ENCODE data around the gene TIMM10.

Gene TIMM10, protein sequence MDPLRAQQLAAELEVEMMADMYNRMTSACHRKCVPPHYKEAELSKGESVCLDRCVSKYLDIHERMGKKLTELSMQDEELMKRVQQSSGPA

GRCh38 chr11:57530596-57531507 is at the start of gene TIMM10:
Gene TIMM10 (minus strand): TSS chr11:57530754. CDS start chr11:57530189, 565 bp downstream.
- peak; percentile 90 for DNase-seq

DNA sequence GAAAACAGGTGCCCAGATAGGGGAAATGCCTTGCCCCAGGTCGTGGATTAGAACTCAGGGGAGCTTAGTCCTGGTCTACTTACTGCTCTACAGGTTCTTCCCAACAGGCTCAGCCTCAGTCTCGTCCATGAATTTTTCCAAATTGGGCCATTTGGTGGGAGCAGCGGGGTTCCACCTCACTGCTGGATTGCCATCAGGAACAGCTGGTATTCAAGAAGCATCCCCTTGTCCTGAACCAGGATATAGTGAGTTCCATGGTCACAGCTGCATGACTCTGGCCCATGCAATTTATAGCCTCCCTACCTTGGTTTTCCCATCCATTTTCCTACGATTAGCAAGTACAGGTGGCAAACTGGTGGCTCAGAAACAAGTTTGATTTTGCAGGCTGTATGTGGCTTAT is 43.5 kb upstream of the TIMM10 start:
- no peak for DNase-seq

GRCh38 chr11:57571606-57572005 is 41.1 kb upstream of the TIMM10 start:
- no peak for DNase-seq

DNA sequence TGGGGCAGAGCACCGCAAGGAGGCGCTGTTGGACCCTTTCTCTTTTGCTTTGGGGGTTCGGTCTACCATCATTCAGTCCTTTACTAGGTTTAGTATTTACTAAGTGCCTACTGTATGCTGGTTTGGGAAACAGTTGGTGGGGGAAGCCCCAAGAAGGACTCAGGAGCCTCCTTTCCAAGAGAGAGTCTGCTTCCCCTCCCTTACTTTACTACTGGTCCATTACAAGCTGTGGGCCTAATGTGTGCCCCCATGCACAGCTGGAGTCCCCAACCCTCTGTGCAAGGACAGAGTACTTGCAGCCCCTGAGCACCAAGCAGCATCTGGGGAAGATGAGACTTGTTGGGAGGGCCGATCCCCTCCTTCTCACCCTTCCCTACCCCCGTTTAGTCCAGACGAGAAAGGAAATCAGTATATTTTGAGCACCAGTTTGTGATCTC is 37.8 kb upstream of the TIMM10 start:
- DNase-seq = no peak

DNA sequence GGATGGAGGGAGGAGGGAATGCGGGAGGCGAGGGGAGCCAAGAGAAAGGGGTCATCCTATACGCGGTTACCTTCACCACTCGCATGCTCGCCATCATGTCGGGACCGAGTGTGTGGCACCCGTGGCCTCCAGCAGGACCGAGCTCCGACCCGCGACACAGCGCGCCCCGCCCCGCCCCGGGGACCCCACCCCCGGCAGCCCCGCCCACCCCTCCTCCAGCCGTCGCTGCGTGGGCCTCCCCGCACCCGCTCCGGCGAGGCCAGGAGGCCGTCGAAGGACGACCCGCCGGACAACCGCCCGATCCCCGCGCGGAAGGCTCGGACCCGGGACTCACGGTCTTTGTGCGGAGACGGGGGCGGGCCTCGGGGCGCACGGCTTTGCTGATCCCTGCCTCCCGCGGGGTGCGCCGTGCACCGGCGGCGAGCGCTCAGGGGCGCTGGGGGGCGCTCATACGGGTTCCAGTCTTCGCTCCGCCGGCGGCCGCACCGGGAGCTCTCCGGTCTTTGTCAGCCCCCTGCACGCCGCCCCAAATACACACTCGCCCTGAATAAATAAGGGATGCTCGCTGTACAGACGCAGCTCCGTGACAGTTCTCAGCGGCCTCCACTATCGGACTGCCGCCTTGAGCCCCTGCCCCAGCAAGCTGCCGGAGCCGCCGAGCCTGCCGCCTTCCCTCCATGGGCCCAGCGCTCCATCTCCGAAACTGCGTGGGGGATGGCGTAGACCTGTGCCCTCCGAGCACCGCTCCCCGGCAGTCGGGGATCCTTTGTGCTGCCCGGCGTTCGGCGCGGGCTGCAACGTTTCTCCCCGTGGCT is 37.2 kb upstream of the TIMM10 start, which contains the start of gene UBE2L6:
Gene UBE2L6 (minus strand): TSS at position 158 of the 815 bp plus-strand sequence. CDS start 61 bp downstream, at position 97.
- DNase-seq = peak; percentile 89

DNA sequence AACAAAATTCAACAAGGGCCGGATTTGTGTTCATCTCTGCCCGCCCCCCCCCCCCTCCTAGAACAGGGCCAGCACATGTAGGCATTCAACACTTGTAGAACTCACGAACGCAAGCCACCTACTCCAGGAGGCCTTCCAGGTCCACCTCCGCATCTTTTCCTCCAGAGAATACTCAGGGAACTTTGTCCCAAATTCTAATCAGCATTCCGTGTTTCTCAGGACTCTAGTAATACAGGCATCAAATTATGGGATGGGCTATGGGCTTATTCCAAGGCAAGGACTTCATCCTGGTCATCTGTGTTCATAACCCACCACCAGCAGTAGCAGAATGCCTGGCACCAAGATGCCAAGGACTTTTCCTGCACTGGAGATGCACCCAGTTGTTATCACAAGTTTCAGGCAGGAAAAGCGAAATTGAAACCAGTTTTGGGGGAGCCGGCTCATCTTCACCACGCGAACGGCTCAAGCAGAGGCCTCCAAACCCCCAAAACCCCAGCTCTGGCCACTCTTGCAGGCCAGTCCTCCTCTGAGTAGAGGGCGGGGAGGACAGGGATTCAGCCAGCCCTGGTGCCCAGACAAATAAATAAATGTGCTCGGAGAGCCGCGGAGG is 36.5 kb upstream of the TIMM10 start:
- DNase-seq = no peak

DNA sequence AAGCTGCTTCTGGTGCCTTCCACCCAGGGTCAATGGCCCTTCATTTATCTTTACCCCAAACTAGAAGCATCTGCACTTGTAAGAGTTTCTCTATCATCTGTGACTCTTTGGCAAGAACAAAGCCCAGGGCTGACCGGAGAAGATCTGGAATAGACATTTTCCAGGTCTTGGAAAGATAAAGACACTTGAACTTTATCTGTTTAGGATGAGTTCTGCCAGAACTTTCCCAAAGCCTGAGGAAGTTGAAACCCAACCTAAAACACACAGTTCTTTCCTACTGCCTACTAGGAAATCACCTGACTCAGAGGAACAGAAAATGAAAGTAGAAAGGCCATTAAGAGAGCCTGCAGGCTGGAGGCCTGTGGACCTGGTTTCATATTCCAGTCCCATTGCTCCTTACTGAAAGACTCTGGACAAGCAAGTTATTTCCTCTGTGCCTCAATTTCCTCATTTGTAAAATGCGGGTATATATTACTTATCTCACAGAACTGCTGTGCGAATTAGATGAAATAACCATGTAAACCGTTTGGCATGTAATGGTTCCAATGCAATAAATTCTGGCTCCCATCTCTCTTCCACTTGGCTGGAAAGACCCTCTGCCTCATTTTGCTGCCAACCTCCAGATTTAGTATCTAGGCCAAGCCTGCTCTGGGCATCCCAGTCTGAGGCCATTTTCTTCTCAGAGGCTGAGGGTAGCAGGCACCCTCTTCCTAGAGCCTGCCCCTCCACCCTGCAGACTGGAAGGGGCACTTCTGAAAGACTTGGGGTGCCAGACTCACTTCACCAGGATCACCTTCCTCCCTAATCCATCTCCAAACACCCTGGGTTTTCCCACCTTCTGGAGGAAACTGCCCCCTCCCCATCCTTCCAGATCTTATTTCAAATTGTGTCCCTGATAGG is 35.7 kb upstream of the TIMM10 start:
- DNase-seq = no peak

- no peak for DNase-seq
Measured at GRCh38 chr11:57562596-57562995, 32.0 kb upstream of the TIMM10 start.

GRCh38 chr11:57560146-57560545 is 29.6 kb upstream of the TIMM10 start:
- no peak for DNase-seq

GRCh38 chr11:57556041-57556440 is 25.5 kb upstream of the TIMM10 start:
- DNase-seq = no peak

DNA sequence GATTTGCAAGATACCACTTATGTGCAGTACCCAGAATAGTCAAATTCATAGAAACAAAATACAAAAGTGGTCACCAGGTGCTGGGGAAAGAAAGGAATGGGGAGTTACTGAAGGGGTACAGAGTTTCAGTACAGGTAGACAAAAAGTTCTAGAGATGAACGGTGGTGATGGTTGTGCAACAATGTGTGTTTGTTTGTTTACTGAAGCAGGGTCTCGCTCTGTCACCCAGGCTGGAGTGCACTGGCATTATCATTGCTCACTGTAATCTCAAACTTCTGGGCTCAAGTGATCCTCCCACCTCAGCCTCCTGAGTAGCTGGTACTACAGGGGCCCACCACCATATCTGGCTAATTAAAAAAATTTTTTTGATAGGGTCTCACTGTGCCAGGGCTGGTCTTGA is 24.8 kb upstream of the TIMM10 start:
- DNase-seq = no peak

DNA sequence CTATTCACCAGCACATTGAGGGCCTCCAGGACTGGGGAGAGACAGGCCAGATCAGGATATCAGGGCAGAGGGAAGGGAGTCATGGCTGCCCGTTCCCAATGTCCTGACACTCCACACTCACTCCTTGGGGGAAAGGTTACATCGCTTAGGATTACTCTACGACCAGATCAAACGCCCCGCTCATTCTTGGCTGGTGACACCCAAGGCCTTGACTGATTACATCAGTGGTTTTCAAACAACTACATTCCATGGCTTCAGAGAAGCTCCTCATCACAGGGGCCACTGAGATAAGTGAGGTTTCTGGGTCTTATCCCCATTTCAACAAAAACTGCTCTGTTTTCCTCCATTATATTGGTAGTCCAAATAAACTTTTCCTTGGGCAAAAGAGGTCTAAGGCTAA is 21.9 kb upstream of the TIMM10 start:
- DNase-seq = no peak

DNA sequence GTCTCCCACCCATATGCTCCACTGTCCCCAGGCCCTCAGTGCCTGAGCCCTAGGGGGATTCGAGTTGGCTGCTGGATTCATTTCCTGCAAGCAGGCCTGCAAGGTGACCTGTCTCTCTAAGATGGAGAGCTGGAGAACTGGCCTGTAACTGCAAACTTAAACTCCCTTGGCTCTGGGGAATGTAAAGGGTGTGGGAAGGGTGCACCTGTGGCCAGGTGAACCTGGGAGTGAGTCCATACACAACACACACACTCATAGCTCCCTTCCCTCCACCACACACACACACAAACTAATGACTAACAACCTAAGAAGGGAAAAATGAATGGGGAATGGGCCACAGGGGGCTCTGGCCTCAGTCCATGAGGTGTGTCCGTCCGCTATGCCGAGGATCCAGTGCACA is 21.4 kb upstream of the TIMM10 start:
- DNase-seq = no peak

DNA sequence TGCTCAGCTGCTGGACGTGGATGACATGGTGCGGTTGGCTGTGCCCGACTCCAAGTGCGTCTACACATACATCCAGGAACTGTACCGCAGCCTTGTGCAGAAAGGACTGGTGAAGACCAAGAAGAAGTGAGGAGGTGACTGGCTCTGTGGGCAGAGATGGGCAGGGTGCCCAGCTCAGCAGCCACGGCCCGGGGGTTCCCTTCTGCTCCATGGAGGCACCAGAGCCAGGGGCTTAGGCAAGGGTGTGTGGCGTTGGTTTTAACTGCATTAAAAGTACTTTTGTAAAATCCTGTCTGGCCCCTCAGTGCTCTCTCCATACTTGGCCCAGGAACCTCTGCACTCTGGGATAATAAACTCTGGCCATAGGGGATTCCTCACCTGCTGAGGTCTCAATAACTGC is 19.4 kb upstream of the TIMM10 start:
- DNase-seq = no peak

- no peak for DNase-seq
Measured at GRCh38 chr11:57547854-57548377, 17.4 kb upstream of the TIMM10 start.

DNA sequence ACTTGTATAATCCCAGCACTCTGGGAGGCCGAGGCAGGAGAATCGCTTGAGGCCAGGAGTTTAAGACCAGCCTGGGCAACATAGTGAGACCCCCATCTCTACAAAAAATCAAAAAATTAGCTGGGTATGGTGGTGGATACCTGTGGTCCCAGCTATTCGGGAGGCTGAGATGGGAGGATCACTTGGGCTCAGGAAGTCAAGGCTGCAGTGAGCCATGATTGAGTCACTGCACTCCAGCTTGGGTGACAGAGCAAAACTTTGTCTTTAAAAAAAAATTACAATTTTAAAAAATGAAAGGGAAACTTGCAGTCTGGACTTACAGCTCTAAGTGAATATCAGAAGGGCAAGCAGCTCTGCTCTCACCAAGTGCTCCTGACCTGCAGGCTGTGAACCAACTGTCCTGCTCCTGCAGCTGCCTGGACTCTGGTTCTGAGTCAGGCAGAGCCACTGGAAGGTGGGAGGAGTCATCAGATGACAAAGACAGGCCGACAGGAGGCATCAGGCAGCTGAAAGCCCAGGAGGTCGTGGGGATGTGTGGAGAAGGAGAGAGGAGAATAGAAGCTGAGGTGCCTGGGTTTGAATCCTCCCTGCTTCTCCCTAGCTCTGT is 16.4 kb upstream of the TIMM10 start:
- DNase-seq = peak; percentile 80

DNA sequence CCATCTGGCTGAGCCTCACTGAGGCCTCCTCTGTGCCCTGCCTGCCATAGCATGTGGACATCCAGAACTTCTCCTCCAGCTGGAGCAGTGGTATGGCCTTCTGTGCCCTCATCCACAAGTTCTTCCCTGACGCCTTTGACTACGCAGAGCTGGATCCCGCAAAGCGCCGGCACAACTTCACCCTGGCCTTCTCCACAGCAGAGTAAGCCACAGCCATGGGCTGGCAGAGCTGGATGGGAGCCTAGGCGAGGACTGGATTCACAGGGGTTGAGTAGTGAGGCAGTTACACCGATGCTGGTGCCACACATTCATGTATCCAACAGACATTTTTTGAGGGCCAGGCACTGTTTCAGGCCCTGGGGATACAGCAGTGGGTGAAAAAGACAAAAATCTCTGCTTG is 15.9 kb upstream of the TIMM10 start:
- DNase-seq = no peak

DNA sequence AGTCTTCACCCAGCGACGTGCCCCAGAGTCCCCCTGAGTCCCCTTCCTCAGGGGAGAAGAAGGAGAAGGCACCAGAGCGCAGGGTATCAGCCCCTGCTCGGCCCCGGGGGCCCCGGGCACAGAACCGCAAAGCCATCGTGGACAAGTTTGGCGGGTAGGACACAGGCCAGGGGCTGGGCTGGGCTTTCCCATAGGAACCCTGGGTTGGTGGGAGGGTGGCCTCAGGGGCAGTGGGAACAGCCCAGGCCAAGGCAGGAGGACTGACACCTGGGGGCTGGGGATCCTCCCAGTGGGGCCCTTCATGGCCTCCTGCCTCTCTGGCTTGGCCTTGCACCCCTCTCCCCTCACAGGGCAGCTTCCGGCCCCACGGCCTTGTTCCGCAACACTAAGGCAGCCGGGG is 15.3 kb upstream of the TIMM10 start:
- DNase-seq = no peak

DNA sequence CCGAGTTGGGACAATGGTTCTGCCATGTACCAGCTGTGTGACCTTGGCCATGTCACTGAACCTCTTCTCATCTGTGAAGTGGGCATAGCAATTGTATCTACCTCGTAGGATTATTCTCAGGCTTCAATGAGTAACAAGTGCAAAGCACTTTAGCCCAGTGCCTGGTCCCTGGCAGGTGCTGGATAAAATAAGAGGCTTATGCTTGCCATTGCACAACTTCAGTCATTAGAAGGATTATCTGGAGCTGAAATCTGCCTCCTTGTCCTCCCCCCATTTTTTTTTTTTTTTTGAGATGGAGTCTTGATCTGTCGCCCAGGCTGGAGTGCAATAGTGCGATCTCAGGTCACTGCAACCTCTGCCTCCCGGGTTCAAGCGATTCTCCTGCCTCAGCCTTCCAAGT is 14.0 kb upstream of the TIMM10 start:
- no peak for DNase-seq

GRCh38 chr11:57543593-57543992 is 13.0 kb upstream of the TIMM10 start:
- DNase-seq = no peak

DNA sequence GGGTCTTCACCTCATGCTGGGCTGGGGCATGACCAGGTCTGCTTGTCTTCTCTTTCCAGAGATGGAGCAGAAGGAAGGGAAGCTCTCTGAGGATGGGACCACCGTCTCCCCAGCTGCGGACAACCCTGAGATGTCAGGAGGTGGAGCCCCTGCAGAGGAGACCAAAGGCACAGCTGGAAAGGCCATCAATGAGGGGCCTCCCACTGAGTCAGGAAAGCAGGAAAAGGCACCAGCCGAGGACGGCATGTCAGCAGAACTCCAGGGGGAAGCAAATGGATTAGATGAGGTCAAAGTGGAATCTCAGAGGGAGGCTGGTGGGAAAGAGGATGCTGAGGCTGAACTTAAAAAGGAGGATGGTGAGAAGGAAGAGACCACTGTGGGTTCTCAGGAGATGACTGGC is 12.0 kb upstream of the TIMM10 start:
- DNase-seq = no peak
